Astrocyte (in vitro differentiated cells and primary cell): ENCODE results near the gene IFRD2. TPM values are rescaled to one million over a fixed set of nuclear protein-coding genes. Genes with fewer than 3 reads are reported as not detected.

Experiments used
- DNase-seq: peaks from one replicate; pipeline ENCODE4 v3.0.0-alpha.2; 2010; ENCODE audit warnings: low read depth
- FAIRE-seq: peaks from 2 replicates; lab custom pipeline; 2011; peaks lifted over from hg19 to GRCh38; lab: Jason Lieb, UNC
- H2AFZ ChIP-seq: 2 replicates; pipeline ENCODE4 v1.6.0; 2012; ENCODE audit warnings: low read depth, low read length, inconsistent platforms
- H3K27ac ChIP-seq: 2 replicates; pipeline ENCODE4 v1.5.1; 2011; ENCODE audit warnings: low read depth, low read length, inconsistent platforms
- H3K27me3 ChIP-seq: 2 replicates; pipeline ENCODE4 v1.6.0; 2011; ENCODE audit warnings: low read length, inconsistent platforms; ENCODE audit not compliant: insufficient read depth
- H3K36me3 ChIP-seq: 2 replicates; pipeline ENCODE4 v1.5.1; 2011; ENCODE audit warnings: low read length, inconsistent platforms; ENCODE audit not compliant: insufficient read depth
- H3K4me1 ChIP-seq: 2 replicates; pipeline ENCODE4 v1.5.1; 2011; ENCODE audit warnings: low read length, inconsistent platforms; ENCODE audit not compliant: insufficient read depth
- H3K4me2 ChIP-seq: 2 replicates; pipeline ENCODE4 v1.6.0; 2012; ENCODE audit warnings: low read length, inconsistent platforms
- H3K4me3 ChIP-seq: 2 replicates; pipeline ENCODE4 v1.5.1; 2011; ENCODE audit warnings: low read depth, mild to moderate bottlenecking, low read length, inconsistent platforms; ENCODE audit not compliant: insufficient read depth
- H3K79me2 ChIP-seq: 2 replicates; pipeline ENCODE4 v1.6.0; 2012; ENCODE audit warnings: mild to moderate bottlenecking, low read length, inconsistent platforms; ENCODE audit not compliant: insufficient read depth
- H3K9ac ChIP-seq: 2 replicates; pipeline ENCODE4 v1.6.0; 2012; ENCODE audit warnings: mild to moderate bottlenecking, low read length, inconsistent platforms
- H3K9me3 ChIP-seq: 2 replicates; pipeline ENCODE4 v1.5.1; 2012; ENCODE audit warnings: low read depth, mild to moderate bottlenecking, low read length, inconsistent platforms; ENCODE audit not compliant: insufficient read depth
- H4K20me1 ChIP-seq: 2 replicates; pipeline ENCODE4 v1.6.0; 2012; ENCODE audit warnings: low read length, inconsistent platforms; ENCODE audit not compliant: insufficient read depth
- H3K27ac Mint-ChIP-seq: one replicate; pipeline ENCODE4 v1.8.0; 2021; ENCODE audit warnings: mild to moderate bottlenecking, mixed read lengths; ENCODE audit not compliant: unreplicated experiment
- H3K27me3 Mint-ChIP-seq: one replicate; pipeline ENCODE4 v1.8.0; 2021; ENCODE audit warnings: low read depth, mixed read lengths; ENCODE audit not compliant: unreplicated experiment
- H3K36me3 Mint-ChIP-seq: one replicate; pipeline ENCODE4 v1.8.0; 2021; ENCODE audit warnings: low read depth, mixed read lengths; ENCODE audit not compliant: unreplicated experiment
- H3K4me1 Mint-ChIP-seq: one replicate; pipeline ENCODE4 v1.8.0; 2021; ENCODE audit warnings: low read depth, mixed read lengths; ENCODE audit not compliant: unreplicated experiment
- H3K4me3 Mint-ChIP-seq: one replicate; pipeline ENCODE4 v1.8.0; 2021; ENCODE audit warnings: mild to moderate bottlenecking, moderate library complexity, mixed read lengths; ENCODE audit not compliant: unreplicated experiment
- H3K9me3 Mint-ChIP-seq: one replicate; pipeline ENCODE4 v1.8.0; 2021; ENCODE audit warnings: mild to moderate bottlenecking, mixed read lengths; ENCODE audit not compliant: unreplicated experiment
- CTCF ChIP-seq: IDR thresholded peaks from 2 replicates; pipeline ENCODE4 v1.5.1; 2011; ENCODE audit warnings: low read depth, mild to moderate bottlenecking, inconsistent platforms, low read length, moderate library complexity; ENCODE audit not compliant: insufficient read depth
- EZH2 ChIP-seq: IDR thresholded peaks from 2 replicates; pipeline ENCODE4 v1.6.1; 2012; ENCODE audit warnings: mild to moderate bottlenecking, low read length, inconsistent platforms; ENCODE audit not compliant: insufficient read depth
- total RNA-seq: library from RNA; stranded (reverse); gene quantifications from 2 replicates; pipeline ENCODE4 v1.2.1, GENCODE V29; 2021

The IFRD2 gene
- total RNA-seq, 1 donor from 2014 or later = 66.8 TPM

GRCh38 chr3:50243543-50243895 lies 48.7 kb downstream of the IFRD2 start:
- H3K4me1 Mint-ChIP-seq = peaks cover 56% of the 10 kb centered on the region
- Histone ChIP-seq H3K79me2 (peaks cover 93% of the 10 kb centered on the region), H4K20me1 (peaks cover 74% of the 10 kb centered on the region), H3K4me3 (no peak overlapping the region), H3K27me3 (no peaks in the 10 kb centered on the region), H3K9ac (peak overlapping the region; percentile 64), H3K9me3 (no peaks in the 10 kb centered on the region), H3K4me1 (peaks cover 77% of the 10 kb centered on the region), H3K36me3 (peaks cover 3% of the 10 kb centered on the region), H3K27ac (peak overlapping the region; percentile 79), H2AFZ (no peak overlapping the region), H3K4me2 (peak overlapping the region; percentile 68)
- TF ChIP-seq EZH2 (no peak), CTCF (no peak)
- H3K4me3 Mint-ChIP-seq = peak overlapping the region; percentile 67
- H3K27ac Mint-ChIP-seq = peak overlapping the region; percentile 81
- no peaks in the 10 kb centered on the region for H3K9me3 Mint-ChIP-seq
- DNase-seq (no peak), FAIRE-seq (no peak)
- no peaks in the 10 kb centered on the region for H3K27me3 Mint-ChIP-seq
- H3K36me3 Mint-ChIP-seq = peaks cover 7% of the 10 kb centered on the region

GRCh38 chr3:50242851-50243542 lies 49.2 kb downstream of the IFRD2 start:
- TF ChIP-seq EZH2 (no peak), CTCF (no peak)
- peak overlapping the region; percentile 79 for H3K27ac ChIP-seq
- Mint-ChIP-seq H3K9me3 (no peaks in the 10 kb centered on the region), H3K4me3 (peak overlapping the region; percentile 24), H3K4me1 (peaks cover 51% of the 10 kb centered on the region), H3K27me3 (no peaks in the 10 kb centered on the region), H3K36me3 (peaks cover 7% of the 10 kb centered on the region), H3K27ac (peak overlapping the region; percentile 12)
- H3K27me3 ChIP-seq = no peaks in the 10 kb centered on the region
- H2AFZ ChIP-seq = no peak overlapping the region
- FAIRE-seq (no peak), DNase-seq (peak; percentile 58)
- H3K4me2 ChIP-seq = peak overlapping the region; percentile 68
- peaks cover 74% of the 10 kb centered on the region for H4K20me1 ChIP-seq
- H3K9me3 ChIP-seq = no peaks in the 10 kb centered on the region
- peaks cover 3% of the 10 kb centered on the region for H3K36me3 ChIP-seq
- peaks cover 77% of the 10 kb centered on the region for H3K4me1 ChIP-seq
- H3K4me3 ChIP-seq = no peak overlapping the region
- H3K79me2 ChIP-seq = peaks cover 93% of the 10 kb centered on the region
- peak overlapping the region; percentile 64 for H3K9ac ChIP-seq

- no peaks in the 10 kb centered on the region for H3K27me3 ChIP-seq
- no peak overlapping the region for H2AFZ ChIP-seq
- H3K9me3 Mint-ChIP-seq = no peaks in the 10 kb centered on the region
- H3K4me2 ChIP-seq = peak overlapping the region; percentile 68
- peaks cover 7% of the 10 kb centered on the region for H3K36me3 Mint-ChIP-seq
- H3K27ac Mint-ChIP-seq = no peak overlapping the region
- peaks cover 73% of the 10 kb centered on the region for H4K20me1 ChIP-seq
- TF ChIP-seq CTCF = no peak
- no peak for TF ChIP-seq EZH2
- no peaks in the 10 kb centered on the region for H3K9me3 ChIP-seq
- no peak overlapping the region for H3K4me3 ChIP-seq
- H3K9ac ChIP-seq = peak overlapping the region; percentile 64
- DNase-seq (no peak), FAIRE-seq (no peak)
- peaks cover 93% of the 10 kb centered on the region for H3K79me2 ChIP-seq
- peak overlapping the region; percentile 79 for H3K27ac ChIP-seq
- H3K4me3 Mint-ChIP-seq = peak overlapping the region; percentile 24
- peaks cover 73% of the 10 kb centered on the region for H3K4me1 ChIP-seq
- no peaks in the 10 kb centered on the region for H3K27me3 Mint-ChIP-seq
- H3K36me3 ChIP-seq = peaks cover 3% of the 10 kb centered on the region
- peaks cover 49% of the 10 kb centered on the region for H3K4me1 Mint-ChIP-seq
These were observed 49.9 kb downstream of the IFRD2 start for GRCh38 chr3:50242381-50242770.
